ENCODE measurements around the gene PHF3.

Gene PHF3

DNA sequence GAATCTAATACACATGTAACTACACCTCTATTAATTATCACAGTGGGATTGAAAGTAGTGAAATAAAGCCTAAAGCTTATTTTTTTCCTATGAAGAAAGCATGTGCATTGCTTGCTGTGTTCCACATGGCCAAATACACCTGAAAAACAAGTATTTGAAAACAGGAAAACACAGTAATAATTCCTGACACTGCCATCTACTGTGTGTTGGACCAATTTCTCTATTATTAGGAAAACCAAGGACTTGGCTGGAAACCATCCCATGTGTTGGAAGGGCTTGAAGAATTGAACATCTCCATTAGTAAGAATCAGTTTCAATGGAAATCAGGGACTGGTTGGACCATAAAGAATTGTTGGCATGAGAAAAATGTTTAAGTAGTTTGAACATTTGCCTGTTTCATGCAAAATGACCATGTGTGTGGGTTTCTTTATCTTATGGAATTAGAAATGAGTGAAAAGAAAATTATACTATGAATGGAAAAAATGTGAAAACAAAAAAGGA, 124.1 kb downstream of the PHF3 start:
- no peaks in the 10 kb centered on the region for H3K27me3 ChIP-seq (ENCODE audit: control insufficient read depth in 2 of 2, insufficient read depth in 2 of 2, low read length in 2 of 2)
- no peak overlapping the region for H3K9ac ChIP-seq (ENCODE audit: low read depth in 1 of 2, low read length in 2 of 2)
- H3K27ac ChIP-seq (ENCODE audit: low read depth in 2 of 2, low read length in 2 of 2): no peak overlapping the region
- H3K9me3 ChIP-seq (ENCODE audit: control insufficient read depth in 2 of 2, low read length in 2 of 2): no peaks in the 10 kb centered on the region
- H3K4me1 ChIP-seq (ENCODE audit: control insufficient read depth in 2 of 2, insufficient read depth in 2 of 2, low read length in 2 of 2): peaks cover 0 to 3% of the 10 kb centered on the region in 2 donors
- H3K36me3 ChIP-seq (ENCODE audit: control insufficient read depth in 2 of 2, insufficient read depth in 2 of 2, low read length in 2 of 2): no peaks in the 10 kb centered on the region
- H3K4me3 ChIP-seq (ENCODE audit: low read length in 2 of 2): no peak overlapping the region

DNA sequence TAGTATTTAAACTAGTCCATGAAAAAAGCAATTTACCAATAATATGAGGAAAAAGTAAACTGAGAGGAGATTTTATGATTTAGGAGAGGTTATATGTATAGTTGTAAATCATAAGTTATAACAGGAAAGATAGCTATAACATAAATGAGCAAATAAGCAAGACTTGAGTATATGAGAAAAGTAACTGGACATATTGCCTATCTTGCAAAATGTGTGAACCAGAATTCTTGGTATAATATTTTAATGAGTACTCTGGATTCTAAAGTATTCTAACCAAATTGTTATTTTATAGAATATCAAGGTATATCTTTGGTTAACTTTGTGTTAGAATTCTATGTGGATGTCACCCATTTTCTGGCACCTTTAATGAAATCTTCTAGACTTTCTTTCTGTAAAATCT, 124.6 kb downstream of the PHF3 start:
- H3K4me1 ChIP-seq (ENCODE audit: control insufficient read depth in 2 of 2, insufficient read depth in 2 of 2, low read length in 2 of 2): peaks cover 0 to 3% of the 10 kb centered on the region in 2 donors
- H3K27me3 ChIP-seq (ENCODE audit: control insufficient read depth in 2 of 2, insufficient read depth in 2 of 2, low read length in 2 of 2): no peaks in the 10 kb centered on the region
- no peak overlapping the region for H3K27ac ChIP-seq (ENCODE audit: low read depth in 2 of 2, low read length in 2 of 2)
- no peak overlapping the region for H3K9ac ChIP-seq (ENCODE audit: low read depth in 1 of 2, low read length in 2 of 2)
- no peak overlapping the region for H3K4me3 ChIP-seq (ENCODE audit: low read length in 2 of 2)
- no peaks in the 10 kb centered on the region for H3K9me3 ChIP-seq (ENCODE audit: control insufficient read depth in 2 of 2, low read length in 2 of 2)
- H3K36me3 ChIP-seq (ENCODE audit: control insufficient read depth in 2 of 2, insufficient read depth in 2 of 2, low read length in 2 of 2): no peaks in the 10 kb centered on the region

DNA sequence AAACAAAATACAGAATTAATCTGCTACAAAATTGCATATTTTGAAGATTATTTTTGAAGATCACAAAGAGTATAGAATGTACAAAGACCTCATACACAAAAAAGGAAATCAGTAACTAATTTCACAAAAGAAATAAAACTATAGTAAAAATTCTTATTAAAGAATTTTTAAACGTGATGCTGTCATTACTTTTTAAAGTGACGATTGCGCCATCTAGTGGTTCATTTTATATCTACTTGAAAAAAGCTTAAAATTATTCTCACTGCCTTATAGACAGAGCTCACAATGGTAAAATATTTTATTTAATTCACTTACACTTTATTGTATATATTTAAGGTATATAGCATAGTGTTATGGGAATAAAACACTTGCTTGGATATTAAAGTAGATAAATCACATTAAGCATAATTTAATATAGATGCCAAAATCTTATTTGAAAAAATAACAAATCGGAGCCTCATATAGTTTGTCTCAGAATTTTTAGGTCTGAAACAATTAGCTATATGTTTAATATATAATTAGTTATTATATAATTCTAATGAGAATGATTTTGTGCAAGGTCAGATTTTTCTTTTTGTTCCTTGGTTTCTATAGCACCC, 128.8 kb downstream of the PHF3 start:
- Histone ChIP-seq H3K27ac (ENCODE audit: low read depth in 2 of 2, low read length in 2 of 2) (no peak overlapping the region), H3K36me3 (ENCODE audit: control insufficient read depth in 2 of 2, insufficient read depth in 2 of 2, low read length in 2 of 2) (no peaks in the 10 kb centered on the region), H3K27me3 (ENCODE audit: control insufficient read depth in 2 of 2, insufficient read depth in 2 of 2, low read length in 2 of 2) (no peaks in the 10 kb centered on the region), H3K9me3 (ENCODE audit: control insufficient read depth in 2 of 2, low read length in 2 of 2) (no peaks in the 10 kb centered on the region), H3K4me3 (ENCODE audit: low read length in 2 of 2) (no peak overlapping the region), H3K9ac (ENCODE audit: low read depth in 1 of 2, low read length in 2 of 2) (no peak overlapping the region), H3K4me1 (ENCODE audit: control insufficient read depth in 2 of 2, insufficient read depth in 2 of 2, low read length in 2 of 2) (peaks cover 0 to 3% of the 10 kb centered on the region in 2 donors)
